Esophagus squamous epithelium (tissue), 4 donors: ENCODE results near the gene KRTAP5-6.

Experiments
- POLR2A ChIP-seq, 4 donors: fragments of 450-650 bp; IDR thresholded peaks; one replicate each; pipeline ENCODE4 v1.6.1; 2017; ENCODE audit warnings: antibody characterized with exemption in 4 of 4, mild to moderate bottlenecking in 4 of 4, moderate library complexity in 3 of 4
- TF ChIP-seq, protein P1 (sequence below), 6 experiments: fragments of 450-650 bp in 4 of 6; fragments of 200-600 bp in 2 of 6; sonication (generic) in 2 of 6; IDR thresholded peaks; one replicate each; pipeline ENCODE4 v1.5.1; 2016 to 2019; ENCODE audit warnings: antibody characterized with exemption in 6 of 6, mild to moderate bottlenecking in 4 of 6, moderate library complexity in 4 of 6

DNA sequence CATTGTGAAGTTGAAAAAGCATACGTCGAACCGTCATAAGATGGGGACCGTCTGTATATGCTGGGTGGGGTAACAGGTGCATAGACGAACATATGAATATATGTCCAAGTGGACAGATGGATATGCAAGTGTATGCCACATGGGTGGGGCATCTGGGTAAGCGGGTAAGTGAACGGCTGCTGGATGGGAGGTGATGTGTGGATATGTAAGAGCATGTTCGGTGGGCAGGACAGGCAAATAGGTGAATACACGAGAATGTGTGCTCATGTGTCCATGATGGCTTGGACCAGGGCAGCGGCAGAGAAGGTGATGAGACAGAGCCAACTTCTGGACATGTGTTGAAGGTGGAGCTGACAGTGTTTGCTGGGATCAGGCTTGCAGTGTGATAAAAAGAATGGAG lies 41.4 kb downstream of the KRTAP5-6 start:
- TF ChIP-seq, protein P1, sequence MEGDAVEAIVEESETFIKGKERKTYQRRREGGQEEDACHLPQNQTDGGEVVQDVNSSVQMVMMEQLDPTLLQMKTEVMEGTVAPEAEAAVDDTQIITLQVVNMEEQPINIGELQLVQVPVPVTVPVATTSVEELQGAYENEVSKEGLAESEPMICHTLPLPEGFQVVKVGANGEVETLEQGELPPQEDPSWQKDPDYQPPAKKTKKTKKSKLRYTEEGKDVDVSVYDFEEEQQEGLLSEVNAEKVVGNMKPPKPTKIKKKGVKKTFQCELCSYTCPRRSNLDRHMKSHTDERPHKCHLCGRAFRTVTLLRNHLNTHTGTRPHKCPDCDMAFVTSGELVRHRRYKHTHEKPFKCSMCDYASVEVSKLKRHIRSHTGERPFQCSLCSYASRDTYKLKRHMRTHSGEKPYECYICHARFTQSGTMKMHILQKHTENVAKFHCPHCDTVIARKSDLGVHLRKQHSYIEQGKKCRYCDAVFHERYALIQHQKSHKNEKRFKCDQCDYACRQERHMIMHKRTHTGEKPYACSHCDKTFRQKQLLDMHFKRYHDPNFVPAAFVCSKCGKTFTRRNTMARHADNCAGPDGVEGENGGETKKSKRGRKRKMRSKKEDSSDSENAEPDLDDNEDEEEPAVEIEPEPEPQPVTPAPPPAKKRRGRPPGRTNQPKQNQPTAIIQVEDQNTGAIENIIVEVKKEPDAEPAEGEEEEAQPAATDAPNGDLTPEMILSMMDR (IDR thresholded peaks at IDR 0.05), result no peak
- TF ChIP-seq POLR2A (IDR thresholded peaks at IDR 0.05), result no peak
